ENCODE data around the gene HMX3.

Gene HMX3

DNA sequence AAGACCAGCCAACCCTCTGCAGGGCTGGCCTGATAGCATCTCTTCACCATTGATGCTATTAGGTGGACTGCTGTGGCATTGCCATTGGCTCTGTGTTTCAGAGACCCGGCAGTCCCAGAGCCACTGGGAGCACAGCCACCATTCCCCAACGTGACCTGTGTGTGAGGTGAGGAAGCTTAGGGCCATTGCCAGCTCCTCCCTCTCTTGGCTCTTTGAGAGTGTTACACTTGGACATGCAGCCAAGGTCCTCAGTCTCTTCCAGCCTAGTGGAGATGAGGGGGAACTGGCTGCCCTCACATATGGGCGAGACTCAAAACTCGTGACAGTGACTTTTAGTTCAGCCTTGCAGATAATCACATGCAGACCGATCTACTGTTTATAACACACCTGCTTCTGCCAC lies 39.3 kb upstream of the HMX3 start:
- DNase-seq (ENCODE audit: low spot score): no peak
- in situ Hi-C loops (cut with MboI; ENCODE audit: low pct_unique_long_range_greater_than_20kb, low sequenced_read_pairs, unreplicated experiment): no loop called here
- TF ChIP-seq, protein P1, sequence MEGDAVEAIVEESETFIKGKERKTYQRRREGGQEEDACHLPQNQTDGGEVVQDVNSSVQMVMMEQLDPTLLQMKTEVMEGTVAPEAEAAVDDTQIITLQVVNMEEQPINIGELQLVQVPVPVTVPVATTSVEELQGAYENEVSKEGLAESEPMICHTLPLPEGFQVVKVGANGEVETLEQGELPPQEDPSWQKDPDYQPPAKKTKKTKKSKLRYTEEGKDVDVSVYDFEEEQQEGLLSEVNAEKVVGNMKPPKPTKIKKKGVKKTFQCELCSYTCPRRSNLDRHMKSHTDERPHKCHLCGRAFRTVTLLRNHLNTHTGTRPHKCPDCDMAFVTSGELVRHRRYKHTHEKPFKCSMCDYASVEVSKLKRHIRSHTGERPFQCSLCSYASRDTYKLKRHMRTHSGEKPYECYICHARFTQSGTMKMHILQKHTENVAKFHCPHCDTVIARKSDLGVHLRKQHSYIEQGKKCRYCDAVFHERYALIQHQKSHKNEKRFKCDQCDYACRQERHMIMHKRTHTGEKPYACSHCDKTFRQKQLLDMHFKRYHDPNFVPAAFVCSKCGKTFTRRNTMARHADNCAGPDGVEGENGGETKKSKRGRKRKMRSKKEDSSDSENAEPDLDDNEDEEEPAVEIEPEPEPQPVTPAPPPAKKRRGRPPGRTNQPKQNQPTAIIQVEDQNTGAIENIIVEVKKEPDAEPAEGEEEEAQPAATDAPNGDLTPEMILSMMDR (IDR thresholded peaks at IDR 0.05; ENCODE audit: extremely low read depth, insufficient read depth, missing control alignments): no peak

DNA sequence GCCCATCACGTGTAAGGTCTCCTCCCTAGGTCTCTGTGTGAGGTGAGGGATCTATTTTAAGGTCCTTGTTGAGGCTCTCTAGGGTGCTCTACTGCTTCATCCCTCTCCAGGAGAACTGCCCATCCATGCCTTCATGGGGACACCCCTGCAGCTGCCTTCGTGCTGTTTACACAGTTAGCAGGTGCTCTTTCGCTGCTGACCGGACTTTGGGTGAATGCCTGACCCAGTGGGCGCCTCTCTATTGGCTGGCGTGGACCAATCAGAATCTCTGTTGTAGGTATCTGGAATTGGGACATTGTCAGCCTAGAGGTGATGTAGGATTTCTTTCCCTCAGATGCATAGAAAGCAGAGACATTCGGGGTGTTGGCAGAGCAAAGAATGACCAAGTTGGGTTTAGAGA lies 38.7 kb upstream of the HMX3 start:
- DNase-seq (ENCODE audit: low spot score): no peak
- TF ChIP-seq, protein P1 (IDR thresholded peaks at IDR 0.05; ENCODE audit: extremely low read depth, insufficient read depth, missing control alignments): no peak
- in situ Hi-C loops (cut with MboI; ENCODE audit: low pct_unique_long_range_greater_than_20kb, low sequenced_read_pairs, unreplicated experiment): no loop called here

DNA sequence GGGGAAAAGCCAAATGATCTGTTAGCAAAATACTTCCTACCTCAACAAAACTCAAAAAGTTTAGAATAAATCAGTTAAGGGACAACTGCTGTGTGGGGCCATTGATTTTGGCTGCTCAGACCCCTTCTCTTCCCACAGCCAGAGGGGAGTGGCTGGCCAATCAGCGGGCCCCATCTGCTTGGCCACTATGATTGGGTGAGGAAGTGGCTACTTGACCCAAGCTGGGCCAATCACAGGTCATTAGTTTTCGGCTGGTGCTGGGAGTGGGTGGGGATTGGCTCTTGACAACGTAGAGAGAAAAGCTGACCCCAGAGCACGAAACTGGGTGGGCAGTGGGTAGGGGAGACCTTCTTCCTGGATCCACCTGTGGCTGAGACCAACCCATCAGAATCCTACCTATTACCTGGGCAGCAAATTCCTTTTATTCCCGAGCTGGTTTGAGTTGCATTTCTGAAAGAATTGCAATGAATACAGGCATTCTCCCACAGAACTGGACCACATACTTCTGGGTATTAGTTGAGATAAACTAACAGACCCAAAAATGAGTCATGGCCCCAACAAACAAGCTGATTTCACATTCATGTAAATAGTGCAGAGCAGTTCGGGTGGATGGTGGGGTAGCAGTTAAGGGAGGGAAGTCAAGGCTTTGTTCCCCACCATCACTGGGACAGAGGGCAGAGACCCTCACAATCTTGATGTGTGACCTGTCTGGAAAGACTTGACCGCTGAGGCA lies 35.6 kb upstream of the HMX3 start:
- TF ChIP-seq, protein P1 (IDR thresholded peaks at IDR 0.05; ENCODE audit: extremely low read depth, insufficient read depth, missing control alignments): no peak
- no peak for DNase-seq (ENCODE audit: low spot score)
- in situ Hi-C loops (cut with MboI; ENCODE audit: low pct_unique_long_range_greater_than_20kb, low sequenced_read_pairs, unreplicated experiment): loop anchor here (25.0 kb wide), 1 partner anchor 862 kb away; no protein-coding TSS in a partner anchor

DNA sequence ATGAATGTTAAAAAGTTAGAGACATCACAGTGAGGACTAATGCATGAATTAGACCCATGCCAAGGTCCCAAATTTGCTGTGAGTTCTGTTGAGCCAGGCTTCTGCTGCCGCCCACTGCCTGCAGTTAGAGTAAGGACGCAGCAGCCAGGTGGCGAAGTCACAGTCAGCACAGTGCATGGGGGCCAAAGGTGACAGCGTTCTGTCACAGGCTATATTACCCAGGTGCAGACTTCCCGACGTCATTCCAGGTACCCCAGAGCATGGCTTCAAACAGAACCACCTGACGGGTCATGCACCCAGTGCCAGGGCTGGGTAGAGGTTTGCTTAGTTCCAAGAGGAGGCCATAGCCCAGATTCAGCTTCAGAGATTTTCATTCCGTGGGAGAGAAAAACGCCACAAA lies 33.9 kb upstream of the HMX3 start:
- DNase-seq (ENCODE audit: low spot score): no peak
- in situ Hi-C loops (cut with MboI; ENCODE audit: low pct_unique_long_range_greater_than_20kb, low sequenced_read_pairs, unreplicated experiment): loop anchor here (25.0 kb wide), 1 partner anchor 860 kb away; no protein-coding TSS in a partner anchor
- TF ChIP-seq, protein P1 (IDR thresholded peaks at IDR 0.05; ENCODE audit: extremely low read depth, insufficient read depth, missing control alignments): no peak

DNA sequence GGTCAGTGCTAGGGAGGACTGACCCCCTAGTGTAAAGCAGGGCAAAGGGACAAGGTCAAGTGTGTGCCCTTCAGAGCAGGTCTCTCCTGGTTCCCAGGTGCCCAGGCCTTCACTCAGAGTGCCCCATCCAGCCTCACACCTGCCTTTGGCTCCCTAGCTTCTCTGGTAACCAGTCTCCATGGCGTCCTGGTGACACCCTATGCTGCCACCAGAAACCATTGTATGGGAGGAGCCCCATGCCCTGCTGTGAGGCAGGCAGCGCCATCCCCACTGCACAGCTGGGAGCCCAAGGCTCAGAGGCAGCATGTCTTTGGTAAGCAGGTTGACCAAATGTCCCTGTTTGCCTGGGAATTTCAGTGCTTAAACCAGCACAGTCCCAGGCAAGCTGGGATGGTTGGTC lies 33.1 kb upstream of the HMX3 start:
- in situ Hi-C loops (cut with MboI; ENCODE audit: low pct_unique_long_range_greater_than_20kb, low sequenced_read_pairs, unreplicated experiment): loop anchor here (25.0 kb wide), 1 partner anchor 860 kb away; no protein-coding TSS in a partner anchor
- DNase-seq (ENCODE audit: low spot score): no peak
- TF ChIP-seq, protein P1 (IDR thresholded peaks at IDR 0.05; ENCODE audit: extremely low read depth, insufficient read depth, missing control alignments): no peak

DNA sequence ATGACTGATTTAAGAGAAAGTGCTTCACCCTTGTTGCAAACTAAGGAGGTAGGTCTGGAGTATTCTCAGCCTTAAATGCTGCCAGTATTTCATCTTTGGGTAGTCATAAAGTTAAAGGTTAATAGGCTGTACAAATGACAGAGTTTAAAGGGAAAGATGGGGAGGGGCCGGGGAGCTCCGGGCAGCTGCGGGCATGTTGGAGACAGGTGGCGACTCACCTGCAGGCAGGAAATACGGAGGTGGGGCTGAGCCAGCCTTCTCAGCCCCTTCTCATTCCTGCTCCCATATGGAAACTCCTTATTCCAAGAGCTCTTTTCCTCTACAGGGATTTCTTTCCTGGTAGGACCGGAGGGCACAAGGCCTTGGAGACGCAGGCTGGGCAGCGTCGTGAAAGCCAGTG lies 31.8 kb upstream of the HMX3 start:
- in situ Hi-C loops (cut with MboI; ENCODE audit: low pct_unique_long_range_greater_than_20kb, low sequenced_read_pairs, unreplicated experiment): loop anchor here (25.0 kb wide), 1 partner anchor 858 kb away; no protein-coding TSS in a partner anchor
- DNase-seq (ENCODE audit: low spot score): no peak
- TF ChIP-seq, protein P1 (IDR thresholded peaks at IDR 0.05; ENCODE audit: extremely low read depth, insufficient read depth, missing control alignments): no peak

Data from GM13977 (cell line).